NCI-H2196 treated with DMSO at 0.1 percent for 48 hours (cell line): Measurements from ENCODE around the gene FHL3.
"Not testable (repeated sequence)": the region's sequence is repeated elsewhere in the genome, so short reads cannot be mapped to it uniquely, and the experiment has no call there.

Experiments
- DNase-seq: peaks from one replicate; lab custom pipeline; 2025; ENCODE audit not compliant: unreplicated experiment; lab: John Stamatoyannopoulos, UW

Gene FHL3

DNA sequence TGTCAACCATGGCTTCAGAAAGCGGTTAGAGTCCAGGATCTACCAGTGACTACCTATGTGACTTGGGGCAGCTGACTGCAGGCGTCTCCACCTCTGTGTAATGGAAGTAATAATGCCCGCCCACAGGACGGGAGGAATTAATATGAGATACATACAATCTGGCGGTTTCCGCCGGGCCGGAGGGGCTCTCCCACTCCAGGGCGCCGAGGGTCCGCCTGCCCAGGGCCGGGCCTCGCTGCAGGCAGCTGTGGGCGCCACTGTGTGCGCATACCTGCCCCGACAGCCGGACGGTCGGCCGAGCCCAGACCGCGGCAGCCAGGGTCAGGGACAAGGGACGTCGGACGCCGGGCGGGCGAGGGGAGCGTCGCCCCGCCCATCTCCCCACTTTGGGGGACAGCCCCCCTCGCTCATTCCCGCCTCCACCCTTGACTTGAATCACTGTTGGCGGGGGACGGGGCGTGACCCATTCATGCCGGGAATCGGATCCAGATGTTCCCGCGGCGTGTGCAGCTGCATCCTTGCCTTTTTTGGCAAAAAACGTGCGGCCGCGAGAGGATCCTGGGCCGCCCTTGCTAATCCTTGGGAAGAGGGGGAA, 9.5 kb downstream of the FHL3 start:
- DNase-seq: no peak

DNA sequence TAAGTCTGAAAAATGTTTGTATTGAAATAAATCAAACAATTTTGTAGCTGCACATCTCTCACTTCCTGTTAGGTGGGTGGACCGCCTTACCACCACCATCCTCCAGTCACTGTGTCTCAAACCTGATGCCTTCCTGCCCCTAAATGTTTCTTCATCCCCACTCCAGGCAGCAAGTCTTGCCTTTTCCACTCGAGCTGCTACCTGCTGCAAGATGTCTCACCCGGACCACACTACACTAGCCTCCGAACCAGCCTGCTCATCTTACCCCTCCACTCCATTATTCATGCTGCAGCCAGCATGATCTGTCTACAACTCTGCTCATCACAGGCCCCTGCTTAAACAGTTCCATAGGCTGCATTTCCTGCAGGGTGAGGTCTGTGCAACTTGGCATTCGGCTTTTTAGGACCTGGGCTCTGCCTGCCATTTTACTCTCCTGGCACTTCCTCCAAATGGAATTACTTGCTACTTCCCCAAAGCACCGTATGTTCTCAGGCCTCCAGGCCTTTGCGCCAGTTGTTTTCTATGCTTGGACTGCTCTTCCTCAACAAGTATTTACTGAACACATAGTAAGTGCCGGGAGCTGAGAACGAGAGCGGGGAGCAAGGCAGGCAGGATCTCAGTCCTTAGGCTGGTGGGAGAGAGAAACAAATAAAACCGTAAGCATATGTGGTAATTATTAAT, 10.3 kb downstream of the FHL3 start:
- DNase-seq: no peak

DNA sequence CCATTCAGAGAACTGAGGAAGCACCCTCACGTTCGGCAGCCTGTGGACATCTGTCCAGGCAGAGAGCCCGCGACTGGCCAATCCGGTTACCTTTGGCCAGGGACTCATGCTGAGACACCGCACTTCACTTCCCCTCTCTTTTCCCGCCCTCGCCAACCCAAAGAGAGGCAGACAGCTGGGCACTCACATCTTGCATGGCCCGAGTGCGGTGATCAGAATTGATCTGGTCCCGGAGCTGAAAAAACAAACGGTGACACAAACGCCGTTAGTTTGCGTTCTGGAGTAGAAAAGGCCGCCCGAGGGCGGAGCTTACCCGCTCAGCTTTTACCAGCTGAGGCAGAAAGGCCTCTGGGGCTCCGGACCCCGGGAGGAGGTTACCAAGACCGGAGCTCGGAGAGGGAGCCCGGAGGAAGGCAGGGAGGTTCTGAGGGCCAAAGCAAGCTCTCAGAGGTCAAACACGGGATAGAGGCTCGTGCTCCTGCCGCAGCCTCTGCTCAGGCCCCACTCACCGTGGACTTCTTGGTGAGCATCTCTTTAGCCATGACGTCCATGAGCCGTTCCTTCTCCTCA, 15.9 kb downstream of the FHL3 start:
- no peak for DNase-seq

DNA sequence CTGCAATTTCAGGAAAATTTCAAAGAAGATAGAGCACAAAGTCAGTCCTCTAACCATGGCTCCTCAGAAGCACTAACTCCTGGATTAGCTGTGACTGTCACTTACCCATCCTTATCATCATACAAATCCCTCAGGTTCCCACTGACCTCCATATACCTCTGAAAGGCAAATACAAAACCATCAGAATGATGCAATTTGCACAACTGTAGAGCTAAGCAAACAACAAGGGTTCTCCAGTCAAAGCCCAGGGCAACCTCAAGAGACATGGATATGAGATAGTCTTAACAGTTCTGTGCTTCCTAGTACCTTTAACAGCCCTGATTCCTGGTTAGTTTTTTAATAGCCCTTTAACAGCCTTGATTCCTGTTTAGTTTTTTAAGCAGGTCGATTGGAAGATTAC, 17.6 kb downstream of the FHL3 start:
- DNase-seq: no peak

DNA sequence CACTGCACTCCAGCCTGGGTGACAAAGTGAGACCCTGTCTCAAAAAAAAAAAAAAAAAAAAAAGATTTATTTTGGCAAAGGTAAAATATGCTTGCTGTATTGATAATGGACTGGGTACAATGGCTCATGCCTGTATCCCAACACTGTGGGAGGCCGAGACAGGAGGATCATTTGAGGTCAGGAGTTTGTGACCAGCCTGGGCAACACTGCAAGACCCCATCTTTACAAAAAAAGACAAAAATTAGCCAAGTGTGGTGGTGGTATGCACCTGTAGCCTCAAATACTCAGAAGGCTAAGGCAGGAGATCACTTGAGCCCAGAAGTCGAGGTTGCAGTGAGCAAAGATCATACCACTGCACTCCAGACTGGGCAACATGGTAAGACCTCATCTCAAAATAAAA, 21.8 kb downstream of the FHL3 start:
- DNase-seq: no peak

DNA sequence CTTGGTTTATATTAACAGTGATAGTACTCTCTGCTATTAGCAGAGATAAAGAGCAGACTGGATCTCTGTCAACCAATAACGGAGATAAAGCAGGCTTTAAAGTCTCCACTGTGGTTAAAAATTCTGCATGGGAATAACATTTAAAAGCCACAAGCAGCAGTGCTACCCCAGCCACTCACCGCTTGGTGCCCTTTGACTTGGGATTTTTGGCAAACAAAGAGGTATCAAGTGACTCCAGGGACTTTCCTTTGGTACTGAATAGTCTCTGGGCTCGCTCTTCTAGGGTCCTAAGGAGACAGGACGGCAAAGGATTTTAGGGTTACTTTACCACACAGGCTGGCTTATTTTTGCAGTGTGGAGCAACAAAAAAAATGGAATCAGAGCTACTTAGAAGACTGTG, 26.8 kb downstream of the FHL3 start:
- DNase-seq: no peak

DNA sequence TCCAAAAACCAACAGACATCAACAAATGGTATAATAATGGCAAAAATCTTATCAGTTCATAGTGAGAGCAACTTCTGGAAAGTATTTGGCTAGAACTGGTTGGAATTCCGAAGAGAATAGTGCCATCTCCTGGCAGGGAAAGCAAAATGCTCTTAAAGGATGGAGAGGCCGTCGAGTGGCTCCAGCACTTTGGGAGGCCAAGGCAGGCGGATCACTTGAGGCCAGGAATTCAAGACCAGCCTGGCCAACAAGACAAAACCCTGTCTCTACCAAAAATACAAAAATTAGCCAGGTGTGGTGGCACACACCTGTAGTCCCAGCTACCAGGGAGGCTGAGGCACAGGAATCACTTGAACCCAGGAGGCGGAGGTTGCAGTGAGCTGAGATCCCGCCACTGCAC, 30.2 kb downstream of the FHL3 start:
- peak; percentile 47 for DNase-seq

DNA sequence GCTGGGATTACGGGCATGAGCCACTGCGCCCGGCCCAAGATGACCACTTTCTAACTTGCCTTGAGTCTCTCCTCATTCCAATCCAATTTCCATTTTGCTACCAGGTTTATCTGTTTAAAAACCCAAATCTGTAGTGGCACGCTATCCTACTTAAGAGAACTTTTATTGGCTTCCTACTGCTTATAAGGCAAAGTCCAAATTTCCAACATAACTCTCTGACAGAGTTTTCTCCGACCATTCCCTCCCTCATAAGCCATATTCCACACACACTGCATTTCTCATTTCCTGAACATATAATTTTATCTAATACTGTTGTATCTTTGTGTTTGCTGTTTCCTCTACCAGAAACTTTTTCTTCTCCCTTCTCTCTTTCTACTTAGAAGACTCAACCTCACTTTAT, 30.7 kb downstream of the FHL3 start:
- DNase-seq: no peak

DNA sequence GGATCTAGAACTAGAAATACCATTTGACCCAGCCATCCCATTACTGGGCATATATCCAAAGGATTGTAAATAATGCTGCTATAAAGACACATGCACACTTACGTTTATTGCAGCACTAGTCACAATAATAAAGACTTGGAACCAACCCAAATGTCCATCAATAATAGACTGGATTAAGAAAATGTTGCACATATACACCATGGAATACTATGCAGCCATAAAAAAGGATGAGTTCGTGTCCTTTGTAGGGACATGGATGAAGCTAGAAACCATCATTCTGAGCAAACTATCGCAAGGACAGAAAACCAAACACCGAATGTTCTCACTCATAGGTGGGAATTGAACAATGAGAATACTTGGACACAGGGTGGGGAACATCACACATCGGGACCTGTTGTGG, 31.6 kb downstream of the FHL3 start:
- not testable (repeated sequence) for DNase-seq

DNA sequence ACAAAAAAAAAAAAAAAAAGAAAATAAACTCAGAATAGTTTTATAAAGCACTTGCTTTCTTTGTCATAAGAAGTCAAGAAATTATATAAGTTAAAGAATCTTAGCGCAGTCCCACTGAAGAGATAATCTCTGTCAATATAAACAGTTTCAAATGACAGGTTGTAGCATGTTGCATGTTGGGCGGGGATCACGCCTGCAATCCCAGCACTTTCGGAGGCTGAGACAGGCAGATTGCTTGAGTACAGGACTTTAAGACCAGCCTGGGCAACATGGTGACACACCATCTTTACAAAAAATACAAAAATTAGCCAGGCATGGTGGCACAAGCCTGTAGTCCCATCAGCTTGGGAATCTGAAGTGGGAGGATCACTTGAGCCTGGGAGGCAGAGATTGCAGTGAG, 40.0 kb downstream of the FHL3 start:
- DNase-seq: no peak

DNA sequence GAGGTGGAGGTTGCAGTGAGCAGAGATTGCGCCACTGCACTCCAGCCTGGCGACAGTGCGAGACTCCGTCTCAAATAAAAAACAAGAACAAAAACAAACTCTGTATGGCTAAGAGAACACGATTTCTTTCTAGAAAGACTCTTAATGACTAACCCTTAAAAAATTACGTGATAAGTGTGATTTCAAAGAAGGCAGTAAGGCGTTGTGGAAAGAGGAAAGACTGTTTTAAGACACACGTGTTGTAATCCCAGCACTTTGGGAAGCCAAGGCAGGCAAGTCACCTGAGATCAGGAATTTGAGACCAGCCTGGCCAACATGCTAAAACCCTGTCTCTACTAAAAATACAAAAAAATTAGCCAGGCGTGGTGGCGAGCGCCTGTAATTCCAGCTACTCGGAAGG, 41.2 kb downstream of the FHL3 start:
- DNase-seq: not testable (repeated sequence)

DNA sequence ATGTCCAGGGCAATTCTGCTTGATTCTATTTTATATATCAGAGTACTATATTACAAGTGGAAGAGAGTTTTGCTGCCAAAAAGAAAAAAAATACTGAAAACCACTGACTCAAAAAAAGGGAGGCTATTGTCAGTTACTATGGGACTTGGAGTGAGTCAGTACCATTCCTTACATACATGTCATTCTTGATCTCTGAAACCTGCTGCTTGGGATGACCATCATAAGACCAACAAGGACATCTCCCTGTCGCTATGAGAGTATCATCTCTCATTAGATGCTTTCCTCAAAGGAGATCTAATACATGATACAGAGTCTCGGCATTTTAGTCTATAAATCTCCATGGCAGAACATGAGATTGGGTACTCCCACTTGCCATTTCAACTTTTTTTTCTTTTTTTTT, 46.6 kb downstream of the FHL3 start:
- no peak for DNase-seq

DNA sequence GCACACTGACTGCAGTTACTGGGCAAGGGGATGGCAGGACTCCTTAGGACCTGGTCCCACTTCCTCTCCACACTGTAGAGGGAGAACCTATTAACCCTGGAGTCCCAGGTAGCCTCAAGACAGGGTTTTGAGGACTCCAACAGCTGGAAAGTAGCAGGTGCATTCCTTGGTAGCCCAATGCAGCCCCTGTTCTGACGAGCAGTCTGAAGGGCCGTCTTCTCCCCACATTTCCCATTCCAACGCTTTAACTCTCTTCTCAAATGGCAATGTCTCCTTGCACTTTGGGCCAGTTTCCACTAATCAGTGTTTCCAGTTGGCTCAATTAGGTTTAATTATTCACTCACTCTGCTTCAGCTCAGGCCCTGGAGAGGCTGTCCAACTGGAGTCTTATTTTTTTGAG, 49.6 kb downstream of the FHL3 start:
- no peak for DNase-seq

DNA sequence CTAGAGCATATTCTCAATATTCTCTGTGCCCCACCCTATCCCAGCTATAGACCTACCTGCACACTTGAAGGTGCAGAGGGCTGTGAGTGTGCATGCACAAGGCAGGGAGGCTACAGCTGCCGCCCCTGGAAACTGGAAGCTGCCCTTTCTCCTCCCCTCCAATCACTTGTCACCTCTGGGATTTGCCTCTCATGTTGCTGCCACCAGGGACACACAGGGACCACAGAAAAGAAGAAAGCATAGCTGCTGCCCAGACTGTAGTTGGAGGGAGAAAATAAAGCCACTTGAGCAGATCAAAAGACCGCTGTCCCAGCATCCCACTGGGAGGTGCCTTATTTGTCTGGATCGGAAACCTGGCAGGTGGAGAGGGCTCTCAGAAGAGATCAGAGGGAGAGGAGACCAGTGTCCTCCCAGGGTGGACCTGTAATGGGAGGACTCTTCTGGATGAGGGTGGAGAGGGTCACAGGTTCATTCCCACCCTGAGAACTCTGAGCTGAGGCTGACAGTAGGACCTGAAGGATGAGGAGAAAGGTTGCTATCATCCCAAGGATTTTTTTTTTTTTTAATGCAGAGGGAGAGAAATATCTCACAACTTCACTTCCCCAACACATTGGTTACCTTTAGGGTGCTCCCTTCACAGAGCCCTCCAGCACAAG, 50.9 kb downstream of the FHL3 start:
- DNase-seq: no peak

DNA sequence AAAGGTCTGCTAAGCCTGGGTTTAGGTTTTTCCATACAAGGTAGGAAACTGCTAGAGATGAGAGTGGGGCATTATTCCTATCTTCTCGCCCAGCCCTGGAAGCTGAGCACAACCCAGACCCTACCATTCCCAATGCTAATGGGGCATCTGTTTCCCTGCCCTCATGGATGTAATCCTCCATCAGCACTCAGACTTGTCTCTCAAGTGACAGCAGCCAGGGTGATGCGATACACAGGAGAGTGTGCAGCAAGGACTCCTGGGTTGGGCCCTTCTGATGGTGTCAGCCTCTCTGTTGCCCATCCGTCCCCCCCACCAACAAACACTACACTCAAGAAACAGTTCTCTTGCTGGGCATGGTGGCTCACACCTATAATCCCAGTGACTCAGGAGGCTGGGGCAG, 52.6 kb downstream of the FHL3 start:
- no peak for DNase-seq

DNA sequence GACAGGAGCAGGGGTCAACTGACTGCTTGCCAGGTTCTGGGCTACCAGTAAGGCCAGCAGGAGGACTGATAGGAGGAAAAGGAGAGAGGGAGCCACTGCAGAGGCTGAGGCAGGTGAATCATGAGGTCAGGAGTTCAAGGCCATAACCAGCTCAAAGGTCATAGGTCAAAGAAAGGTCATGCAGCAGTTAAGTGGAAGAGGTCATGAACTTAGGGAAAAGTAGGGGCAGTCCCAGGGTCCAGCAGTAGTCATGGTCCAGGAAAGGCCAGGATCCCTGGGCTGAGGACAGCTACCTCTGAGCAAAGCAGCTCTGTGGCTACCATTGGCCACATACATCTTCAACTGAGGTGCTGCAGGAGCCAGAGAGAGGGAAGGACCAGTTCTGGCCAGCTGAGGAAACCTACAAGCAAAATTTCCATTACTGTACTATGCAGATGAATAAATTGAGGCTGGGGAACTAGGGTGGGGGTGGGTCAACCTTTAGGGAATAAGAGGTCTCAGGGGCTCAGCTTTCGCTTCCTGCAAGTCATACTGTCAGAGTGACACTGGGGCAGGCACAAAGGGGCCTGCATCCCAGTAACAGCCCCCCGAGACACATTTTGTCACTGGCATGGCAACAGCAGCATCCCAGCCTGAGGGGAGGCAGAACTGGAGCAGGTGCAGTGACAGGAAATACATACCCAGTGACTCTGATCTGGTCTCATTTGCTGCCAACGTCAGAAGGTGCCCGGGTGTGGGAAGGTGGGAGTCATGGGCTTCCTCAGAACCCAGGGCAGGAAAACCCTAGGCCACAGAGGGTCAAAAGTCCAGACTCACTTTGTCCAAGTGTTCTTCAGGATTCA, 53.3 kb downstream of the FHL3 start:
- no peak for DNase-seq

DNA sequence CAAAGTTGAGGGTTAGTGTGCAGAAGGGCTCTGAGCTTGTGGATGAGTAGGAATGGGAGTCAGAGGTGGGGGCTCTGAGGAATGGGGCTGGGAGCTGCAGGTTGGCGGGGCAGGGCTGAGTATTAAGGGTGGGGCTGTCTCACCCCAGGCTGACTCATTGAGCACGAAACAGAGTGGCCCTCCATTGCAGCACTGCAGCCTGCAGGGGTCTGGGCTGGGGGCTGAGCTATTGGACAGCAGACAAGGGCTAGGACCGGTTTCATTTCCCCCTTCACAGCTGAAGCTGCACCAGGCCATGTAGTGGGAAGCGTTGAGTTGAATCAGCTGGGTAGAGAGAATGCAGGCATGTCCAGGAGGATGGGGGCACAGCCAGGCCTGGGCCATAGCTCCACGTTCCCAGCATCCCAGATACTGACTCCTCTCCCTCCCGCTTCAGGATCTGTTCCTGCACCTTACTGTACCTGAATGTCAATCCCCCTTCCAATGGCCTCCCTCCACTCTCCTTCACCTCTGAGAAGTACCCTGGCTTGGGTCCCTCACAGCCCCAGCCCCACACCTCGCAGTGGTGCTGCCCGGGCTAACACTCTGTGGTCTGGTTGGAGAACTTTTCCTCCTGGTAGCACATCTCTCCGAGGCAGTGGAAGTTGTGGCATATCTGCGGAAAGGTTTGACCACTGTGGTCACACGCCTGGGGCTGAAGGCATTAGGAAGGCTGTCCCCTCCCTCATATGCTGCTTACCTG, 54.1 kb downstream of the FHL3 start:
- no peak for DNase-seq

DNA sequence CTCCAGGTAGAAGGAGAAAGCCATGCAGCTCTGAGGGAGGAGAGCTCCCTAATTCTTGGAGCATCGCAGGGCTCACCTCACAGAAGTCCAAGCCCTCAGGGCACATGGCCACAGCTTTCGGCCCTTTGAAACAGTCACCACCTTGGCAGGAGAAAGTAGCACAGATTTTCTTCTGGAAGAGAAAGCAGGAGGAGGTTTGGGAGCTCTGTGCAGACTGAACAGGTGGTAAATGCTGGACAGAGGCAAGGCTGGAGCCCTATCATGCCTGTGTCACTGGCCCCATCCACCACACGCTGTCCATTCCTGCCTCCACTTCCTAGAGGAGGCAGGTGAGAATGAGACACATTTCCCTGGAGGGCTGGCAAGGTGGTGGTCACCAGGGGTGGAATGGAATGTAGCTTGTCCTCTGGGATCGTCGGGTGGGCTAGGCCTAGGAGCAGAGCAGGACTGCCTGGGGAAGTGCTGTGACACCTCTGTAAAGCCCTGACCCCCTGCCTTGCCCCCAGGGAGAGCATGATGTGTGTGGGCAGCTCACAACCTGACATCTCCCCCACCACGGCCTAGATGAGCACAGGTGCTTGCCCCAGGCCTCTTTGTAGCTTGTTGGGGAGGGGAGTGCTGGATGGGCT, 55.7 kb downstream of the FHL3 start:
- DNase-seq: no peak

DNA sequence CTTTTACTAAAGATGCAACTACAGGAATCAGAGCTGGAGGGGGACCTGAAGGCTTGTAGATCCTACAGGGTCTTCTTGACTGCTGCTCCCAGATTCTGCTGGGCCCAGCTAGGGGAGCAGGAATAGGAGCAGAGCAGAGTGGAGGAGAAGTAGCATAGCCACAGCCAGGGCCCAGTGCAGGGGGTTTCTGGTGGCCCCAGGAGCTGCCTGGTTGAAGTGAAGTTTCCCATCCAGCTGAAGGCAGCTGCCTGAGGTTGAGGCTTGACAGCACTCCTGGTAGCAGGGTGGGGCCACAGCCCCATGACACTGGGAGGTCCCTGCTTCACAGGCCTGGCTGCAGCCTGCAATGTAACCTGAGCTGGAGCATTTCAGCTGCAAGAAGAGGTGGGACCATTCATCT, 56.5 kb downstream of the FHL3 start:
- DNase-seq: no peak

DNA sequence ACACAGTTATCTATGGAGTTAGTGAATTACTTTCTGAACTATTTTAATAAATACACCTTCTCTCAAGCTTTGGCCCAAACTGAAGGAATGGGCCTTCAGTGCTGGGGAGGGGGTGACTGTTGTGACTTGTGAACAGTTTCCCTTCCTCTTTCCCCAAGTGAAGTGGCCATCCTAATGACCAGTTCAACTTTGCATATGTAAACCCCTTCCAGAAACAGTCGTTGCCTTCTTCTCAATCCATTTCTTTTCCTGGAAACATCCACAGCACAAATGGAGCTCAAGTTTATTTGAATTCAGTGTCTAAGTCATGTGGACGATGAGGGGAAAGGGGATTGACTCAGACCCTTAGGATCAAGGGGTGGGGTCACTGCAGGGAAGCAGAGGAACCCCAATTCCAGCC, 57.1 kb downstream of the FHL3 start:
- DNase-seq: no peak
